CD4-positive, alpha-beta T cell treated with Interleukin-1 beta for 1 hour (primary cell): ENCODE results near the gene MAB21L3.

ENCODE experiments used
- DNase-seq, 2 donors: peaks; one replicate each; pipeline ENCODE4 v3.0.0-alpha.2; 2020 to 2022

The MAB21L3 gene

DNA sequence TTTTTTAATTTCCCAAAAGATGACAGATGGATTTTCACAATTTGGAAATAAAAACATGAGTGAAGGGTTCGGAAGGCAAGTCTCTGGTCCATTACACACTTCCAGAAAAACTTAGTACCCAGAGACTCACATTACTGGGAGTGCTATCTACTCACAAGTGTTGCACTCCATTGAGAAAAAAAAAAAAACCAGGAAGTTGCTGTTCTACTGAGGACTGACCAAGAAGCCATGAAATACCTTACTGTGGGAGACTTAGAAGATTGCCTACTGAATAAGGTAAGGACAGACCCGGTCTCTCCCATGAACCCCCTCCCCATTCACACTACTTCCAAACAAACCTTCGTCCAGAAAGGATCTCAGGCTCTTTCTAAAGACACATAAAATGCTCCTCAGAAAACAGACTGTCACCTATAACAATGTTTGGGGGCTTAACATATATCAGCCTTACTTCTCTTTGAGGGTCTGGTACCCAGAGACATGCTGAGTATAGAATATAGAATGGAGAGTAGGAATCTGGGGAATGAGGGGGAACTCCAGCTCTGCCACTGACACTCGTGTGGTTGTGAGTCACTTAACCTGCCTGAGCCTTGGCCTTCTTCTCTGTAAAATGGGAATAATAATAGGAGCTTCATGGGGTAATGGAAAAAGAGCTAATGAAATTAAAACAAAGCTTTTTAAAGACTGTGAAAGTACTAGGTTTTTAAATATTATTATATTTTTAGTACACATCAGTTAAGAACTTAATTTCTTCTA is 1.4 kb downstream of the MAB21L3 start:
- no peak for DNase-seq

- no peak for DNase-seq
These were observed 2.4 kb downstream of the MAB21L3 start for GRCh38 chr1:116113615-116114014.

GRCh38 chr1:116115476-116116439 is 4.6 kb downstream of the MAB21L3 start:
- no peak for DNase-seq

DNA sequence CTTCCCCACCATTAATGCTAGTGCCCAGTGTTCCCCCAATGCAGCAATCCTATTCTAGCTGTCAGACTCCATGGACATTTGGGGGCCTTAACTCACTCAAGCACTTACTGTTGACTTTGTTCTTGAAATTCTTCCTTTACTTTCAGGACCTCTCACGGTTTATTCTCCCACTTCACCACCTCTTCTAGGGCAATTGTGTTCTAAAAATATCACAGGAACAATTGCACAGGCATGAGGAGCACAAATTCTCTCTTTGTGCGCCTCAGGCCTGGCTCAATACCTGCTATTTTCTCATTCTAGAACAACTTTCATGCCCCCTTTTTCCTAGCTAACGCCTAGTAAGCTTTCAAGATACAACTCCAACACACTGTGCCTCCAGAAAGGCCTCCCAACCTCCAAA is 7.3 kb downstream of the MAB21L3 start:
- no peak for DNase-seq

DNA sequence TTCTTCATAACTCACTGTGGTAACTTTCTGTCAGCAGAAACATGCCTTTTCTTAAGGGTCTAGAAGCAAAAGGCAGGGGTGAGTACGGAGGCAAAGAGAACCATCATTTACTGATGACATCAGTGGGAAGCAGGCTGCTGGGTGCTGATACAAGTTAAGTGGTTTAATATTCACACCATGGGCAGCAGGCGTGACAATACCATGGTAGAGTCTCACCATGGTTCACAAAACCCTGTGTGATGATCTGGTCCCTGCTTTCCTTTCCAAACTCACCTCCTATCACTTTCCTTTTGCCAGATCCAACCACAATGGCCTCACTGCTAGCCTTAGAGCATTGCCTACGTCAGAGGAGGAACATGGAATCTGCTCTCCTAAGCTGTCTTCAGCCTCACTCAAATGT is 8.7 kb downstream of the MAB21L3 start:
- no peak for DNase-seq

DNA sequence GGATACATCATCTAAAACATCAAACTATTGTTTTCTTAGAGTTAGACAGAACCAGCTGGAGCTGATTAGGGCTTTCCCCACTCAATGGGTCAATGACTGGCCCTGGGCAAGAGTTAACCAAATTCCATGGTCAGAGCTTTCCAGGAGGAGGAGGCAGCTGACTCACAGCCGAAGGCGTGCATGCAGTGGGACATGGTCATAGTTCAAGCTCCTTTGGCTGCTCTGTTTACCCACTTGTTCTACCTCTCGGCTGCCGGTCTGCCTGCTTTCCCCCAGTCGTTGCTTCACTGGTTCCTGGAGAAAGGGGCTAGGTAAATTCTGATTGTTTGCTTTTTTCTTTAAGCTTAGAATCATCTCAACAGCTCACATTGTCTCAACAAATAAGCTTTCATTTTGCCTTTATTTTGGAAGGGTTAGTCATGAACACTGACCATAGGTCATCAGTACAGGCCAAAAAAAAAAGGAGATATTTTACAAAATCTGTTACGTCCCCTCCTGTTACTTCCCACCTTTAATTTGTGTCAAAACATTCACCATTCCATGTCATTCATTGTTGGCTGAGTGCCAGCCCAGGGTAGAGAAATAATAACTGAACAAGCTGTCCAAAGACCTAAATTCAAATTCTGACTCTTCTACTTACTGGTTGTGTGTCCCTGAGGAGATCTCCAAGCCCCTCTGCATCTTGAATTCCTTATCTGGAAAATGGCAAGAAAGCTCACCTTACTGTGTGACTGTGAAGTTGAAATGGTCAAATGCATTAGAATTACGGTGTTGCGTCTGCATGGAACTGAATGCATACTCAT is 12.0 kb downstream of the MAB21L3 start:
- no peak for DNase-seq

DNA sequence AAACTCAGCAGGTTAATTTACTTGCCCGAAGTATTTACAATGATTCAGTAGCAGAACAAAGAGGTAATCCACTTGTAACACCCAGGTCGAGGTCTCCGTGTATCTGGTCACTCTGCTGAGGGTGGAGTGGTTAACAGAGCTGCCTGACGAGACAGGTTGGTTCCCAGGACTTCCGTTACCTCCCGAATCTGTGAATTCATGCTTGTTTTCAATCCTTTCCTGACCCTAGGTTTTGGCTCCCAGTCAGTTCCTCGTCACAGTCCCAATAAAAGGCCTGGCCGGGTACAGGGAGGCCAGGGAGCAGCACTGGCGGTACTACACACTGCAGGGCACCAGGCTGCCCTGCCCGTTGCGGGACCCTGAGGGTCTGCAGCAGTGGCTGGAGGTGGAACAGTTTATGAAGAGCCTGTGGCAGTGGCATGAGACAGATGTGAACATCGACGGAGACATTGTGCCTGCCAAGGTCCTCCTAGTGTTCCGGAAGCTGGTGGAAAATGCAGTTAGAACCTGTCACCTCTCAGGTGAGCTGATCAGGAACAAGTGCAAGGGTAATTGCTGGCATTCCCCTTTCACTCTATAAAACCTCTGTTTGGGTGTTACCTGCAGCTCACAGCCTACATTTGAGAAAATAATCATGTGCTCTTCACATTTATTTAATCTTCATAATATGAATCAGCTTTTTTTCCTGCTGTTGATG is 12.8 kb downstream of the MAB21L3 start:
- no peak for DNase-seq

- DNase-seq: no peak
These were observed 14.6 kb downstream of the MAB21L3 start for GRCh38 chr1:116125758-116126157.

GRCh38 chr1:116126281-116126680 is 15.1 kb downstream of the MAB21L3 start:
- DNase-seq: no peak

DNA sequence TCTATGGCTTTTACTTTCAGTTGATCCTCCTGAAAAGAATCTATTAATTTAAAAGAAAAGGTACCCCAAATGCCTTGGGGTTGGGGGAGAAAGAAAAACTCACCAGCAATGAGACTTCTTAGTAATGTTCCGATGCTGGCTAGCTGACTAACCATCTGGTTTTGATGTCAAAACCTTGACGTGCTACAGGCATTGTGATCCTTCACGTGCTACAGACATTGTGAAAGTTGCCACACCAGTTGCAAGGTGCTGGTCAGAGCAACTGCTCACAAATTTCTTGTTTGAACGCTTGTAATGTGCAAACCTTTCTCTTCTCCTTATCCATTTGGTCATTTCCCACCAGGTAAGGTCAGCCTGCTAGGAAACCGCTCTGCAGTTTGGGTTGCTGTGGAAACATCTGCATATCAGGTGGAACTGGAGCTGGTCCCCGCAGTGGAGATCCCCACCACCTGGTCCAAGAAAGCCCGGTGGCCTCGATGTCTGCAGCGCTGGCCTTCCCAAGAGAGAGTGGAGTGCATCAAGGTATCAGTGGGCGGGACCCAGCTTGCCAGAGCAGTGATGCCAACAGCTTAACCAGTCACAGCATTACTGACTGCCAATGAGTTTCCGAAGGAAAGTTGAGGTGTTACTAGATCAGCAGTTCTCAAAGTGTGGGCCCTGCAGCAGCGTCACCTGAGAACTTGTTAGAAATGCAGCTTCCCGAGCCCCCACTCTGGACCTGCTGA is 16.1 kb downstream of the MAB21L3 start:
- no peak for DNase-seq

DNA sequence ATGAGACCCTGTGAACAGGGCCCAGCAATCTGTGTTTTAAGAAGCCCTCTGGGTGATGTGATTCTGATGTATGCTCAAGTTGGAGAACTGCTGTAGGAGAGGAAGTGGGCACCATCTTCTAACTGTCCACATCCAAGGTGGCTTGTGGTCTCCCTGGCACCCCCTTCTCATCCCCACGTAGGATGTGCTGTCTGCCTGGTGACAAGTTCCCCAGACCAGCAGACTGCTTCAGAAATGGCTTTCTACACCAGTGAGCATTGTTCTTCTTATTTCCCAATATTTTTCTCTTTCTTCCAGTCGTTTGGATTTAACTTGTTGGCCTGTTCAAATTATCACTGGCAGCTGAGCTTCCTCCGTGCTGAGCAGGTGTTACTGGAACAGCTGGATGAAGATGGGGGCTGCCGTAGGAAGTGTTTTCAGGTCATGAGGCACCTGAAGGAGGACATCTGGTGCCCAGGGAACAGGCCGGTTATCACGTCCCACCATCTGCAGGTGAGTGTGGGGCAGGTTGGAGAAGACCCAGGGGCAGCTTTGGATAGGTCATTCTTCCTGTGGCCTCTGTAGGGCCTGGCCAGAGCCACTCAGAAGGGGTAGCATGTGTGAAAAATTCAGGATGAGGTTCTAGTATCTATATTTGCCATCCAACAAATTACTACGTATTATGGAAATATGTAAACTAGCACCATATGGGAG is 16.8 kb downstream of the MAB21L3 start:
- no peak for DNase-seq

DNA sequence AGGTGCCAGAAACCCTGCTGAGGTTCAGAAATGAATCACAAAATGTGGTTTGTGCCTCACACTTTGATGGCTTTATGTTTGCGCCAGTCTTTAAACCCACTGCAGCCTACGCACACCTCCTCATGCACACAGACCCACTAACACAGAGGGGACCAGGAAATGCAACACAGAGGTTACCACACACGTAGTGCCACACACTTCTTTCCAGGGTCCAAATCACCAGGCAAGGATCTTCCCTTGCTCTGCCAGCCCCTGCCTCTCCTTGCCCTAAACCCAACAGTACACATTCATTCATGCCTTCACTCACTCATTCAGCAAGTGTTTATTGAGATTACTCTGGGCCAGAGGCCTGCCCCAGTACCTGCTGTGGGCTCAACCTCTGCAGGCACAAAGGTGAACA is 17.5 kb downstream of the MAB21L3 start:
- DNase-seq: no peak

- no peak for DNase-seq
These were observed 18.3 kb downstream of the MAB21L3 start for GRCh38 chr1:116129537-116129936.

DNA sequence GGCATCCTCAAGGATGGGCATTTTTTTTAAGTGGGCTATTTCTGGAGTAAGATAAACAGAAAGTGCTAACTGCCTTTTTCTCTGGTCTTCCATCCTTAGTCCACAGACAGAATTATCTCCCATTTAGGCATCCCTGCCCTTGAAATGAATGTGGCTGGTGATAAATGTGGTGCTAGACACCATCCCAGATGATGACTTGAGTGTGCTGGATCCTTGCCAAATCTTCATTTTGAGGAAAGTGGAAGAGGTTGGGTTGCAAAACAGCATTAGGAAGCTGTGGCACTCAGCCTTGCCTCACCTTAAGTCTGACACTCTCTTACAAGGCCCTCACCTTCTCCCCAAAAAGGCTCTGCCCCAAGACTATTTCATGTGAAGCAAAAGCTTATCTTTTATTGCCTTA is 19.2 kb downstream of the MAB21L3 start:
- no peak for DNase-seq

- DNase-seq: no peak
These were observed 20.0 kb downstream of the MAB21L3 start for GRCh38 chr1:116131170-116131569.

- no peak for DNase-seq
These were observed 20.8 kb downstream of the MAB21L3 start for GRCh38 chr1:116131866-116132605.

DNA sequence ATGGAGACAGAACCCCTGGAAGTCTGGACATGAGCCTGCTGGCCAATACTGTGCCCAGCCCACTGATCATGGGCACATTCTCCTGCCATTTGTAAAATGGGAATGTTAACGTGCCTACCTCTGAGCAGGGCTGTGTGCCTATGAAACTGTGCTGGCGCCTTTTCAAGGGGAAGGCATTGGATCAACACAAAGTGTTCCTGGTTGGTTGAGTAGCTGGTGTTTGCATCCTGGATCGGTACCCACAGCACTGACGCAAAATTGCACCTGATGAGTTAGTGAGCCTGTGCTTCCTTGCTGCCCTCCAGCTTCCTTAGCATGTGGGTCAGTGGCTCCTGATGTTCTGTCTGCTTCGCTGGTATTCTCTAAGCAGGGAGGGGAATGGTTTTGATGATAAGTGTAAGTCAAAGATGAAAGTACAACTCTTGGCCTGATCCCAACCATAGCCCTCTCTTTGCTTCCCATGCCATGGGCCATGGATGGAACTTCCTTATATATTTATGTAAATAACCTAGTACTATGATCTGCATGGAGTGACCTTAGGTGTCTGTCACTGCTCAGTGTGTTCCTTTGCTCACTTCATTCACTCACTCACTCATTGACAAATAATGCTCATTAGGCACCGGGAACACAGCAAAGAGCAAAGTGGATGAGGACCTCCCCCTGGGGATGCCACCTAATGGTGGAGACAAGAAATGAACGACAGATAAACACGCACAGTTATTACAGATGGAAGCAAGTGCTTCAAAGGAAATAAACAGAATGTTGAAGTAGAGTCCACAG is 22.7 kb downstream of the MAB21L3 start:
- DNase-seq: no peak

DNA sequence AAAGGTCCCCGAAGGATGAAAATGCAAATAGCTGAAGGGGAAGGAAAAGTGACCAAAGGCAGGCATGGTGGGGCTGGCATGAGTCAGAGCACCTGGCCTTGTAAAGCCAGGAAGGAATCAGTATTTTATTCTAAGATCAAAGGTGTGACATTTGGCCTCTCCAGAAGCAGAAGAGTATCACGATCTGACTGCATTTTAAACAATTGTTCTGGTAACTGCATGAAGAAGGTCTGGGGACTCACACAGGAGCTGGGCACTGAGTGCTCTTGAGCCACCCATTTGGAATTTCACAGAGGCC is 23.2 kb downstream of the MAB21L3 start:
- DNase-seq: no peak

- no peak for DNase-seq
These were observed 27.1 kb downstream of the MAB21L3 start for GRCh38 chr1:116138277-116138792.
